HG03066 (cell line): ENCODE data around the gene PDLIM4.

Source experiments
- ATAC-seq: cut with Tn5 transposase; IDR thresholded peaks from one replicate; pipeline ENCODE4 v1.9.1; 2021; ENCODE audit warnings: low read depth; ENCODE audit not compliant: unreplicated experiment

The PDLIM4 gene

DNA sequence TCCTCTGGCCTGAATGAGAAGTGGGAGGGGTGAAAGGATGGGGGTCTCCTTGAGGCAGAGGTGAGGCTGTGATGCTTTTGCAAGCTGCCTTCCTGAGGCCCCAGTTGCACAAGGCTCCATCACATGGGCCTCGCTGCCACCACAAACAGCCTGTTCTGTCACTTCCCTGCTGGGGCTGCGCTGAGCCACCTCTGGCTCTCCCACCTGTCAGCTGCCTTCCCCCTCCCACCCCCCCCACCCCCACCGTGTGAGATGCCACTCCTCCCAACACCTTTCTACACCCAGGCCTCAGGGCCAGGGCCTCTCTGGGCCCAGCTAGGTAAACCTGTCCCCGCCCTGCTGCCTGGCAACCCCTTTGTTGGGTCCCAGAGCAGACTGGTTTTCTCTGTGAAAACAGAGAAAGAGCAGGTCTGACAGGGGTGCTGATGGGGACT, 4.5 kb upstream of the PDLIM4 start:
- no peak for ATAC-seq

DNA sequence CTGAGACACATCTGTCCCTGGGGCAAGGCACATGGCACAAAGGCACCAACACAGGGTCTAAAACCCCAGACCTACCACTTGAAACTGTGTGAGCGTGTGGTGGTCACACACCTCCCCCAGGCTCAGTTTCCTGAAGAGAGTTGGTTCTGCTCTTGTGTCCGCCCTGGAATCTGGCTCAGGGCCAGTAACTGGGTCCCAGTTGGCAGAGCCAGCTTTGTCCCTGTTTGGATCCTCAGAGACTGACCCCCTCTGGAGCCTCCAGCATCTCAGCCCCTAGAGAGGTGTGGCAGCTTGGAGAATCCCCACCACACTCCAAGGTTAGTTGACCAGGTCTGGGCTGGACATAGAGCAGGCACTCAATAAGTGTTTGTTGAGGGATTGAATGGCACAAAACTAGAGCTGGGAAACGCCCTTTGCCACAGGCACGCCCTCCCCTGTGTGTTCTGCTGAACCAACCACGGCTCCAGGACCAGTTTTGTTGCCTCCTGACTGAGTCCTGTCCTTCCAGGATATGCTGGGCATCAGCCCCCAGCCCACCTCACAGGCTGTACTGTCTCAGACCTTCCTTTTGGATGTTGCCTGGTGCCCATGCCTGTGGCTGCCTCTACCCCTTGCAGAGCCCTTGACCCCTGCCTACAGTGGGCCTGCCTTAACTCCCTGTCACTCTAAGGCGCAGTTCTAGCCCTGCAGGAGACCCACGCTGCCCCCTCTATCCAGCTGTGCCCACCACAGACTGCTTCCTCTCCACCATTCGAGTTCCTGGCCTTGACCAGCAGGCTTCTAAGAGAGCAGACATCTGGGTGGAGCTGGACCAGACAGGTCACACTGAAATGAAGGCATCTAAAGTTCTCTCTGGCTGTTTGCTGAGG, 3.8 kb upstream of the PDLIM4 start:
- no peak for ATAC-seq

DNA sequence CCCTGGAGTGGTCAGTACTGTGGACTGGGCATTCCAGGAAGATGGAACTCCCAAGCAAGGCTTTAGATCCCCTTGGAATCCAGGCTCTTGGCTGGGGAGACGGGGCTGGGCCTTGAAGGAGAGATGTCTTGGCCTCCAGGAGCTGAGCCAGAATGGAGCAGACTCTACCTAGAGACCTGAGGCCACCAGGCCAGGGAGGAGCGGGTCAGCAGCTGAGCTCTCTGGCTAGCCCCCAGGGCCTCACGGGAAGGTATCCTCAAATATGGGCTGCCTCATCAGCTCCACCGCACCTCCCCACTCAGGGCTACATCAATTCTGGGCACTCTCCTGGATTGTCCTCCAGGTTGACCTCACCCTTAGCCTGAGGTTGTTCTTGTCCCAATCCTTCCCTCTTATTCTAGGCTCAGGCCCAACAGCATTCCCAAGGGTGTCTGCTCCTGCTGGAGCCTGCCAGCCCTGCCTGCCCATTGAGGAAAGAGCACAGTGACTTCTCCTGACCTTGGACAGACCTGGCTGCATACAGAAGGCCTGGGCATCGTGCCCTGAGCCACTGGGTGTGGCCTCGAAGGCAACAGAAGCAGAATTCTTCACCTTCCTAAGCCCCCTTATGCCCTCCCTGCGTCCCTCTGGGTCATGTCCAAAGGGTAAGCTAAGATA, 3.0 kb upstream of the PDLIM4 start:
- no peak for ATAC-seq

DNA sequence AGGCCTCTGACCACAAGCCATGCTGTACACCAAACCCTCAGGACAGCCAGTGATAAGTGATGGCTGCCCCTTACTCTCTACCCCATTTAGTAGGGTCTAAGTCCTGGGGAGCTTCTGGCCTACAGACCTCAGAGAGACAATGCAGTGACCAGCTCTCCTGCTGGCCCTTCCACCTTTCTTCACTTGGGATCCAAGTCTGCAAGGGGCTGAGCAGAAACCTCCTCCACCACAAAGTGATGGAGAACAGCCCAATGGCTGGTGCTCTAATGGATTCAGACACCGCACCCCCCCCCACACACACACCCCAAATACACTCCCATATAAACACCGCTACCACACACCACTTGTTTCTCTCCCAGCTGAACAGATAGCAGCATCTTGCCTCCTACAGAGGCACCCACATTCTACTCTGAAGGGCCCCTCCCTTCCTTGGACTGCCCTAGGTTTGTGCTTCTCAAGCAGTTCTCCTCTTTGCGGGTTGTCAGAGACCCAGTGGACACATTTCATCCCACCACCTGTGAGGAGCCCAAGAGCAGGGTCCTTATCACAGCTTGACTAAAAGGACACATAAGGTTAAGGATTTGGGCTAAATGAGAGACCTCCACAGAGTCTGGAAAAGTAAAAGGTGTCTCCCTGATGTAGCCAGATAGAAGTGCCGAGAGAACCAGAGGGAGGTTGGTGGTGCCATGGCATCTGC, 1.3 kb upstream of the PDLIM4 start:
- no peak for ATAC-seq

DNA sequence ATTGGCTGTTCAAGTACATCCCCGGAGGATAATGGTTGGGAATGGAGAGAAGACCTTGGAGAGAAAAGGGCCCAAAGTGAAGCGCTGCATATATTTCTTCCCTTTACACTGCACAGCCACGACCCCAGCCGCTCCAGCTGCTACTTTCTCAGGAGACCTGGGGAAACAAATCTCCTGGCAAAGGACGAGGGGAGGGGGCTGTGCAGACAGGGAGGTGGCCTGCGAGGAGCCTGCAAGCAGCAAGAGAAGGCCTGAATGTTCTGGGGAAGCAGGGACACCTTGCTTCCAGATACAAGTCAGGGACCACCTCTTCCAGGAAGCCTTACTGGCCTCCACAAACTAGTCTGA, 739 bp upstream of the PDLIM4 start:
- ATAC-seq: no peak

DNA sequence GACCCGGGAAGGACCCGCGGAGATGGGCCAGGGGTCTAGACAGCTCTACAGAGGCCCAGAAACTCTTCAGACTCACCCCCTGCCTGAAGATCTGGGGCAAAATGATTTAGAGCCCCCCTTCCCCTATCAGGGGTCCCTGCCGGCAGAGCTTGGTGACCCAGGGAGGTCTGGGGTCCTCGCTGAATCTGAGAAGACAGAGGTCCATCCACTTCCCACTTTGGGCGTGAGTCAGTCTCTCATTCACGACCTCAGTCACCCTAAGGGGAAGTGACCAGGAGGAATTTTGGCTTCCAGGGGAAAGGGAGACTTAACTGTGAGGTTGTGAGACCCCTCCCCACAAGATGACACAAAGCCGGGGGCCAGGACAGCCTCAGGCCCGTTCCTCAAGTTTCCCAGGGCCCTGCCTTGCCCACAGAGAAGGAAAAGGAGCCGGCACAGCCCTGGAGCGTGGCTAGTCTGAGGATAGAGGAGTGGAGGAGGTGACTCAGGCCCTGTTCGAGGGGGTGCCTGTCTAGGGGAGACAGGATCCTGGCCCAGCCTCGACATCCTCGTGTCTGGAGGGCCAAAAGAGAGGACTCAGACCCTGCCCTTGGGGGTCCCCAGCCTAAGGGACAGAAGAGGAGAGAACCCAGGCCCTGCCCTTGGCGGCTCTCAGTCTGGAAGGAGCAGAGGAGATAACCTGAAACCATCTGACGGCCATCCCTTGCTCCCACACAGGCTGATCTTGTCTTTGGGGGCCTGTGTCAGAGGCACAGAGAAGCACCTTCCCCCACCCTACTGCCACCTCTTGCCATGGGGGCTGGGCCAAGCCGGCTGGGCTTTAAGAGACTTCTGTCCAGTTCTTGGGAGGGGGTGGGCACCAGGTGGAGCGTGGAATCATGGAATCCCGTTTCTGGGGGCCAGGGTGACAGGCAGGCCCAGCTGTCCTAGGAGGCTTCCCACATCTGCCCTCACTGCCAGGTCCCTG, 889 bp downstream of the PDLIM4 start:
- ATAC-seq: no peak

DNA sequence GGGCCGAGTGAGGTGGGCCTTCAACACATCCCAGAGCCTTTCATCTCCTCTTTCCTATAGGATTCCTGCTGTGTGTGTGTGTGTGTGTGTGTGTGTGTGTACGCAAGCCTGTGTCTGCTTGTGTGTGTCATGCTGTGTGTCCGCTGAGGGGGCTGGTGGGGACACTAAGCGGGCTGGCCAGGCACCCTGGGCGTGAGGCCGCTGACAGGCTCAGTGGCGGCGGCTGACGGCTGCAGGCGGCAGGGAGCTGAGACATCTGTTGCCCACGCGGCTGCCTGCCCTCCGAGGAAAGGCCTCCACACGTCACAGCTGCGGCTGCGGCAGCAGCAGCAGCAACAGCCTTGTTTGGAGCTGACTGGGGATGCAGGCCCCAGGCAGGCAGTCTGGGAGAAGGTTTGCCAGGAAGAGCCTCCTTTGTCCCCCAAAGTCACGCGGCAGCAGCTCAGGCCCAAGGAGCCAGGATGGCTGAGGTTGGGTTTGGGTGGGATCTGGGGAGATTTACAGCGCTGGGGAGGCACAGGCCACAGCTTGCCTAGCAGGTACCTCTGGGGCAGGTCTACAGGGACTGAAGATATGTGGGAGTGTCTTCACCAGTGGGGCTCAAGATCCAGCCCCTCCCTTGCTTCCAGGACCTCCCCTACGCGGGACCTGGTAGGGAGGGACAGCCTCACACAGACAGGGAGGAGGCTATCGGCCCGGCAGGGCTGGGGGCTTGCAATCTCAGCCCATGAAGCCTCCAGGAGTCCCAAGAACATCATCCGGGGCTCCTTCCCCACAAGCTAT, 1.8 kb downstream of the PDLIM4 start:
- no peak for ATAC-seq

DNA sequence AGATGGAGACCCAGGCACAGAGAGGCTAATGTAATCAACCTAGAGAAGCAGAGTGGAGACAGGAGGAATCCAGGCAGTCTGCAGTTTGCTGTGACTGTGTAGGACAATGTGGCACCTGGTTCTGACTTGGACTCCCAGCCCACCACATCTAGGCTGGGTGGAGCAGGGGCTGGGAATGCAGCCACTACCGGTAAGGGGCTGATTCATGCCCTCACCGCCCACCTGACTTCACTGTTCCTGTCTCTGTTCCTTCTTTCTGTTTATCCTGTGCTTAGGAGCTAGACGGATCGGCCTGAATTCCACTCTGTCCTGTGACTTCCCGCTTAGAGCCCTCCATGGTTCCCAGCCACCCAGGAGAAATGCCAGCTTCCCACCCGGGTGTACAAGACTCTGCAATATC, 2.6 kb downstream of the PDLIM4 start:
- ATAC-seq: no peak

DNA sequence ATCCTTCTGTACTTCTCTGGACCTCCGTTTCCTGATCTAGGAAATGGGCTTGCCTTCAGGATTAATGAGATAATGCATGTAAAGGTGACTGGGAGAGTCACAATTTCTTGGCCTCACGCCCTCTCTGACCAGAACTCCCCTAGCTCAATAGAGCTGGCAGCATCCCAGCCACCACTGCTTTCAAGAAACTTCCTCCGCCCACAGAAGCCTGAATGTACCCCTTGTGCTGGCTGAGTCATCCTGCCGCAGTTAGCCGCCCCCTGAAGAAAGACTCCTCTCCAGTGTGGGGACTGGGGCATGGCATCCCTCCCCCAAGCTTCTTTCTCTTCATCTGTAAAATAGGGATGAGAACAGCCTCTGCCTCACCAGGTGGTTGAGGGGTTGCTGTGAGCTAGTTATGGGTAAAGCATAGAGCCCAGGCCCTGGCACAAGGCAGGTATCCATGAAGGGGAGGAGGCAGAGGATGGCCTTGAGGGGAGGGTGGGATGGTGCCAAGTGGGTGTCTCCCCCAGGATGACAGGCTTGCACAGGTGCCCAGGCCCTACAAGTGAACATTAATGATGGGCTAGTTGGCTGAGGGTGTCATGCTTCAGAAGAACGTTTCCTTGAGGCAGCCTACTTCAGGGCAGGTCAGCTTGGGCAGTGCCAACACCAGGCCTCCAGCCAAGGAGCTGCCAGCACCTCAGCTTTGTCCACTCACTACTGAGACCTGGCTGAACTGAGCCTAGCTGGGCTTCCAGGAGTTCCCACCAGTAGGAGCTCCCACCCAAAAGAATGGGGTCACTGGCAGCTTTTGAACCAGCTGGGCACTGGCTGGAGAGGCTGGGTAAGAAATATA, 3.4 kb downstream of the PDLIM4 start:
- ATAC-seq: peak; percentile 59

DNA sequence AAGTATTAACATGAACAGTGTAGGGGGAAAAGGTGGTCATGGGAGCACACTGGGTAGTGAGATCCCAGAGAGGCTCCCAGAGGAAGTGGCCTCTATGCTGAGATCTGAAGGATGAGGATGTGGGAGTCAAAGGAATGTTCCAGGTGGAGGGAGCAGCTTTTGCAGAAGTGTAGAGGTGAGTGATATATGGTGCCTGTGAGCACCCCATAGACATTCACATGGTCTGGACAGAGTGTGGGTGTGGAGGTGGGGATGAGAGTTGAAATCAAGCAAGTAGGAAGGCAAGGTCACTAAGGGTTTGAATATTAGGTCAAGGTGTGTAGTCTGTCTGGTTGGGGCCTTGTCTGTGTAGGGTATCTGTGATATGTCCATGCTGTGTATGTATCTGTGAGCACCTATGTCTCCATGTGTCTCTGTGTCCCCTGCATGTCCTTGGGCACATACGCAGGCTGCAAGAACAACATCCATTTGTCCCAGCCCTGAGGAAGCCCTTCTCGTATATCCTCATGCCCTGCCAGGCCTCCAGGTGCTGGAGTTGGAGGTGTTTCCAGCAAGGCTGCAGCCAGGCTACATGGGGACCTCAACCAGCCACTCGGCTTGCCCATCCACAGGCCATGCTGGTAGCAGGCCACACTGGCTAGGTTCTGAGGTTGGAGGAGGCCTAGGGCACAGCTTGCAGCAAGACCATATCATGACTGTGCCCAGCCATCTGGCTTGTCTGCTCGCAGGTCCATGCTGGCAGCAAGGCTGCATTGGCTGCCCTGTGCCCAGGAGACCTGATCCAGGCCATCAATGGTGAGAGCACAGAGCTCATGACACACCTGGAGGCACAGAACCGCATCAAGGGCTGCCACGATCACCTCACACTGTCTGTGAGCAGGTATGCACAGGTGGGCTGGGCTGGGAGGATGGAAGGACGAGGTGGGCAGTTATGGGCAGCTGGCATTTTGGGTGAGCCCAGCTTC, 4.7 kb downstream of the PDLIM4 start:
- no peak for ATAC-seq

DNA sequence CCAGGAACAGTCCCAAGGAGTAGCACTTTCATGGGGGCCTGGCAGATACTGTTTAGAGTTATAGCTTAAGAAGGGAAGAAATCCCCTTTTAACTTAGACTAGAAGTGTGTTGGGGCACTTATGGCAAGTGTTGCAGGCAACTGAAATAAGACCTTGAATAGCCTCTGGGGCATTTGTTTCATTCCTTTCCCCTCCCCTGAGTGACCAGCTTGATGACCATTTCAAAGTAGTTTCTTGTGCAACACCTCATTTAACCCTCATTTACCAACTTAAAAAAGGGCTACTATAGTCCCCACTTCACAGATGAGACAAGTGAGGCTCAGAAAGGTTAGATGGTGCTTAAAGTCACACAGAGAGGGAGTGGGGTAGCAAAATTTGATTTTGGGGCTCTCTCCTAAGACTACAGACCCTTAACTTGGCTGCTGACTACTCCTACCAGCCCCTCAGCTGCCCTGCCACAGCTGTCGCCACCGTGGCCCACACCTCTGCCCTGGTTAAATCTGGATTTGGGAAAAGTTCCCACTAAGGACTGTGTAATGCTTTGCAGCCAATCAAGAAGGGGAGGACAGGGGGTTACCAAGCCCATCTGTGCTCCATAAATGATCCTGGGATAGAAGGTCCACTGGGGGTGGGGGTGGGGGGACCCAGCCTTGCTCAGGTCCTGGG, 5.5 kb downstream of the PDLIM4 start:
- ATAC-seq: no peak

DNA sequence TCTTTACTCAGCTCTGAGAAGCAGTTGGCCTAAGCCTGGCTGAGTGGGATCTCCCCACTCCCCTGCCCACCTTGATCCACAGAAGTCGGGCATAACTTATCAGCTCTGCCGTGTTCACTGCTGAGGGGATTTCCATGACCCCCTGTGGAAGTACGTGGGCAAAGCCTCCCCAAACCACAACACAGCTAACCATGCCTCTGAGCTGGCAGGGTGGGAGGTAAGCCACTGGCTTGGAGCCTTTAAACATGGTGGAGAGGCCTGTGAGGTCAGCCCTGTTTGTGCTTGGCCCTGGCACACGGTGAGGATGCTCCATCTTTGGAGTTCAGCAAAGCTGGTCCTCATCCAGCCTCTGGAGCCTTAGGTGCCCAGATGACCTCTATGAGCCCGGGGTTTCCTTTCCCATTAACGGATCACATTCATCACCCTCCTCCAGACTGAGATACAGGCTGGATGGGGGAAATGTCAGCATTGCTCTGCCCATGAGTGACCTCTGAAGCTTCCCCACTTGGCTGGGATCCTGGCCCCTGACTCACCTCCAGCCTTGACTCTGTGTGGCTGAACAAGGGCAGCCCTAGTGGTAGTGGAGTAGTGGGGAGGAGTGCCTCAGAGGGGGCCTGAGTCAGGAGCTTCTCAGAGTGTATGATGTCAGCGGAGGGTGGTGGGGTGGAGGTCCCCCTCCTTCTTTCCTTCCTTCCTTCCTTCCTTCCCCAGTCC, 6.2 kb downstream of the PDLIM4 start:
- ATAC-seq: no peak

DNA sequence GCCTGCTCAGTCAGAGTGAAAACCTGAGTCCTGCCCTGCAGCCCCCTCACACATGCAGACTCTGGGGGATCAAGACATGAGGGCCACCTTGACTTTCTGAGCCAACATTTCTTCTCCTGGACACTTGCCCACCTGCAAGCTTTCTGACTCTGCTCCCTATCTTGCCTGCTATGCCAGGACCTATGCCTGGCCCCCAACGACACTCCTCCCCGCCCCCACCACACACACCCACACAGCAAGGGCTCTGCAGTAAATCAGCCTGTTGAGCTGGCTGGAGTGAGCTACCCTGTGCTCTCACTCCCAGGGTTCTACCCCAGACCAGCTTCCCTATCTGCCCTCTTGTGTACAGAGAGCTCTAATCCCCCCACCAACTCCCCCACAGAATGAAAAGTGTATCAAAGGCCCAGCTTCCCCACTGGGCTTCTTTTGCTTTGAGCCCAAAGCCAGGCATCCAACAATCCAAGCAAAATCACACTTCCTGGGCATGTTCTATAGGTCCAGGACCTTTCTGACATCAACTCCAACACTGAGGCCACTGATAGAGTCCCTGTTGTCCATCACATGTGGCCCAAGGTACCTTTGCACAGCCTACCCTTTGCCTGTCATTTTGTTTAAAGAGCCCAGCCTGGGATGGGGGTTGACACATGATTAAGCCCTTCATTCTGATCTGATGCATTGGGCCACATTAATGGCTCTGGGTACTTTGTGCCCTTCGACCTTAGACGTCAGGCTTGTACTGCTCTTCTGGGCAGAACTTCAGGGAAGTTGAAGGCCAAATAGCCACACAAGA, 7.2 kb downstream of the PDLIM4 start:
- ATAC-seq: no peak

DNA sequence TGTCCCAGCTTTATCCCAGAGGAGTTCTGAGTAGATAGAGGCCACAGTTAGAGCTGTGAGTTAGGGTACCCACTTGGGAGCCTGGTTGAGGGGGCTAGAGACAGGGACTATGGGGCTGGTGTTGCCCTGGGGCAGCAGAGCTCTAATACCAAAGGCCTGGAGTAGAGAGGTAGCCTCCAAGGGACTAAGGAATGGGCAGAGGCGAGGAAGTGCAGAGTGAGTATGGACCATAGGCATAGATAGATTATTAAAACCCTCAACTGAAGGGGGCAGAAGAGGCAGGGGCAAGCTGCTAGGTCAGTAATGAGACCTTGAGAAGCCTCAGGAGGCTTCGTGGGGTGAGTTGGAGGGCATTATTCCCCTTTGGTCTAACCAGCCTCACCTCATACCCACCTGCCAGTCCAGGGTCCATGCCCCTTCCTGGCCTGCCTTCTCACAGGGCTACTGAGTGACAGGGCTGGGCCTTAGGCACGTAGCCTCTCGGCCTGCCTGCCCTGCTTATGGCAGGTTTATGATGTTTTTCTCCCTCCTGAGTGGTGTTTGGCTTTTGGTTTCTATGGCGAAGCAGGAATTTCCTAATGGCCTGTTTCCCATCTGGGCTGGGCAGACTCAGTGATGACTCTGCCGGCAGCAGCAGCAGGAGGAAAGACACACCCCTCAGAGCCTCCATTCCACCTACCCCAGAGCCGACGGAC, 8.0 kb downstream of the PDLIM4 start:
- ATAC-seq: no peak
